GM12801 (cell line): ENCODE measurements around the gene AFAP1L2.

Source experiments
- CTCF ChIP-seq: IDR thresholded peaks from one replicate; pipeline ENCODE4 v1.5.1; 2011; ENCODE audit warnings: control low read depth; ENCODE audit not compliant: insufficient read length; ENCODE audit errors: extremely low read depth

The AFAP1L2 gene

GRCh38 chr10:114437473-114438292, 33.4 kb upstream of the AFAP1L2 start:
- TF ChIP-seq CTCF: no peak

- no peak for TF ChIP-seq CTCF
Measured at GRCh38 chr10:114436941-114437340, 32.6 kb upstream of the AFAP1L2 start.

GRCh38 chr10:114432566-114433093, 28.3 kb upstream of the AFAP1L2 start:
- TF ChIP-seq CTCF: no peak

- no peak for TF ChIP-seq CTCF
Measured at GRCh38 chr10:114431414-114432135, 27.3 kb upstream of the AFAP1L2 start.

GRCh38 chr10:114430688-114431413, 26.5 kb upstream of the AFAP1L2 start:
- no peak for TF ChIP-seq CTCF

GRCh38 chr10:114429581-114430335, 25.5 kb upstream of the AFAP1L2 start:
- TF ChIP-seq CTCF: no peak
